Measurements from ENCODE around the gene STUB1. TPM values are rescaled to one million over a fixed set of nuclear protein-coding genes. Genes with fewer than 3 reads are reported as not detected.

STUB1 gene
- 100 to 1,000 TPM in 3 of 4 donors, 10 to 100 TPM in 1; 51.9 to 190 (median 134) TPM for total RNA-seq

DNA sequence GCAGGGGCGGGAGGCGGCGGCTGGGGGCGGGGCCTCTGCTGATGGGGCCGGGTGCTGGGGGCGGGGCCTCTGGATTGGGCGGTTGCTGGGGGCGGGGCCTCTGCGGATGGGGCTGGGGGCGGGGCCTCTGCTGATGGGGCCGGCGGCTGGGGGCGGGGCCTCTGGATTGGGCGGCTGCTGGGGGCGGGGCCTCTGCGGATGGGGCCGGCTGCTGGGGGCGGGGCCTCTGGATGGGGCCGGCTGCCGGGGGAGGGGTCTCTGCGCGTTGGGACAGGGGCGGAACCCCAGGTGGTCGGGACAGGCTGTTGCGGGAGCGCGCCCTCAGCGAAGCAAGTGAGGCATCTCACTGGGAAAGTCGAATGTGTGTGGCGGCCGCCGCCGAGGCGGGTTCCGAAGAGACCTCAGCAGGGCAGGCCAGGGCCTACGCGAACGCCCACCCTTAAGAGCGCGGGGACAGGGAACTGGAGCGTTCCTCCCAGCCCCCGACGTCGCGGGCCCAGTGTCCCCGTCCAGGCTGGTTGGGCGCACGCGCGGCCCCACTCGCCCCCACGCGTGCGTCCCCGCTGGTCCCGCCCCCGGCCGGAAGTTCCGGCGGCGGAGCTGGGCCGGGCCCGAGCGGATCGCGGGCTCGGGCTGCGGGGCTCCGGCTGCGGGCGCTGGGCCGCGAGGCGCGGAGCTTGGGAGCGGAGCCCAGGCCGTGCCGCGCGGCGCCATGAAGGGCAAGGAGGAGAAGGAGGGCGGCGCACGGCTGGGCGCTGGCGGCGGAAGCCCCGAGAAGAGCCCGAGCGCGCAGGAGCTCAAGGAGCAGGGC is at the start of gene STUB1:
Gene STUB1 (plus strand): TSS at position 597 of the 811 bp plus-strand sequence. CDS start 116 bp downstream, at position 713.
- peaks cover 44 to 81% (median 65%) of the 10 kb centered on the region in 4 donors for H3K4me1 ChIP-seq
- H3K4me3 ChIP-seq: peak within 1 kb of the TSS; percentile 69 to 86 (median 79)
- peak; percentile 92 for DNase-seq
- H3K27me3 ChIP-seq: no peaks in the 10 kb centered on the region
- 0% methylated on average over 54 of the region's 91 CpGs; no CpG with 5 or more reads in 1 of the 2 donors for WGBS, 2 donors (ENCODE audit: low coverage in 1 of 2)
- peaks cover 0 to 9% (median 0%) of the 10 kb centered on the region in 4 donors for H3K36me3 ChIP-seq
- in situ Hi-C loops (cut with MboI; ENCODE audit: low pct_ligation_motif_present in 1 of 4, low pct_unique_long_range_greater_than_20kb in 1 of 4, low sequenced_read_pairs in 3 of 4): no loop called here
- intact Hi-C loops (cut with DNase I; ENCODE audit: low total_unique reads): no loop called here
- peak in 2 of 3 donors; percentile 59 to 74 for TF ChIP-seq POLR2AphosphoS5 (IDR thresholded peaks at IDR 0.05)
- no peak for TF ChIP-seq EP300 (IDR thresholded peaks at IDR 0.05; ENCODE audit: low read depth)
- TF ChIP-seq POLR2A (IDR thresholded peaks at IDR 0.05): peak; percentile 44
- H3K9me3 ChIP-seq: no peaks in the 10 kb centered on the region
- H3K27ac ChIP-seq: peak within 1 kb of the TSS; percentile 91 to 96 (median 95)

DNA sequence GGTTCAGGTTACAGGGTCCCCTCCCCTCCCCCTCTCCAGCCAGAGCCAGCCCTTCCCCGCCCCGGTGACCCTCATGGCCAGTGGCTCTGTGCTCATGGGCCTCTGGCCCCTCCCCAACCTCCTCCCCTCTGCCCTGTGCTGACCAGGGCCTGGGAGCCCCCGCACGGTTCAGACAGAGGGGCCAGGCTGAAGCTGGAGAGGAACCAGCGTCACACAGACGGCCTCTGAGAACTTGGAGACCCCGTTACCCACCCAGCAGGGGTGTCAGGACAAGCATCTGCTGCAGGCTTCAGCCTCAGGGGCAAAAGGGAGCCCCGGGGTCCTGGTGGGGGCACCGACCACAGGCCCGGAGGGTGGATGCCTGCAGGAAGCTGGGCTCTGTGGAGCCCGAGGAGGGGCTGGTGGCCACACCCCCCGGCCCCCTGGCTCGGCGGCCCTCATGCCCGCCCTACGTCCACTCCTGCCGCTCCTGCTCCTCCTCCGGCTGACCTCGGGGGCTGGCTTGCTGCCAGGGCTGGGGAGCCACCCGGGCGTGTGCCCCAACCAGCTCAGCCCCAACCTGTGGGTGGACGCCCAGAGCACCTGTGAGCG is 49.3 kb upstream of the STUB1 start, which contains the start of gene WFIKKN1:
Gene WFIKKN1 (plus strand): TSS at position 171 of the 591 bp plus-strand sequence. CDS start 269 bp downstream, at position 440.
- Histone ChIP-seq H3K4me3 (no peak within 1 kb of the TSS), H3K9me3 (no peaks in the 10 kb centered on the region), H3K27me3 (no peaks in the 10 kb centered on the region), H3K27ac (no peak within 1 kb of the TSS), H3K4me1 (peaks cover 8 to 24% (median 23%) of the 10 kb centered on the region in 4 donors), H3K36me3 (no peaks in the 10 kb centered on the region)
- no peak for DNase-seq
- TF ChIP-seq, protein P1, sequence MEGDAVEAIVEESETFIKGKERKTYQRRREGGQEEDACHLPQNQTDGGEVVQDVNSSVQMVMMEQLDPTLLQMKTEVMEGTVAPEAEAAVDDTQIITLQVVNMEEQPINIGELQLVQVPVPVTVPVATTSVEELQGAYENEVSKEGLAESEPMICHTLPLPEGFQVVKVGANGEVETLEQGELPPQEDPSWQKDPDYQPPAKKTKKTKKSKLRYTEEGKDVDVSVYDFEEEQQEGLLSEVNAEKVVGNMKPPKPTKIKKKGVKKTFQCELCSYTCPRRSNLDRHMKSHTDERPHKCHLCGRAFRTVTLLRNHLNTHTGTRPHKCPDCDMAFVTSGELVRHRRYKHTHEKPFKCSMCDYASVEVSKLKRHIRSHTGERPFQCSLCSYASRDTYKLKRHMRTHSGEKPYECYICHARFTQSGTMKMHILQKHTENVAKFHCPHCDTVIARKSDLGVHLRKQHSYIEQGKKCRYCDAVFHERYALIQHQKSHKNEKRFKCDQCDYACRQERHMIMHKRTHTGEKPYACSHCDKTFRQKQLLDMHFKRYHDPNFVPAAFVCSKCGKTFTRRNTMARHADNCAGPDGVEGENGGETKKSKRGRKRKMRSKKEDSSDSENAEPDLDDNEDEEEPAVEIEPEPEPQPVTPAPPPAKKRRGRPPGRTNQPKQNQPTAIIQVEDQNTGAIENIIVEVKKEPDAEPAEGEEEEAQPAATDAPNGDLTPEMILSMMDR (IDR thresholded peaks at IDR 0.05): no peak
- peak in 1 of 3 donors; percentile 12 for TF ChIP-seq POLR2AphosphoS5 (IDR thresholded peaks at IDR 0.05)
- WGBS, 2 donors (ENCODE audit: low coverage in 1 of 2): 9% methylated on average over 13 of the region's 23 CpGs; no CpG with 5 or more reads in 1 of the 2 donors
- intact Hi-C loops (cut with DNase I; ENCODE audit: low total_unique reads): loop anchor here (2.0 kb wide), 1 partner anchor 36 kb away; no protein-coding TSS in a partner anchor
- in situ Hi-C loops (cut with MboI; ENCODE audit: low pct_ligation_motif_present in 1 of 4, low pct_unique_long_range_greater_than_20kb in 1 of 4, low sequenced_read_pairs in 3 of 4): no loop called here

DNA sequence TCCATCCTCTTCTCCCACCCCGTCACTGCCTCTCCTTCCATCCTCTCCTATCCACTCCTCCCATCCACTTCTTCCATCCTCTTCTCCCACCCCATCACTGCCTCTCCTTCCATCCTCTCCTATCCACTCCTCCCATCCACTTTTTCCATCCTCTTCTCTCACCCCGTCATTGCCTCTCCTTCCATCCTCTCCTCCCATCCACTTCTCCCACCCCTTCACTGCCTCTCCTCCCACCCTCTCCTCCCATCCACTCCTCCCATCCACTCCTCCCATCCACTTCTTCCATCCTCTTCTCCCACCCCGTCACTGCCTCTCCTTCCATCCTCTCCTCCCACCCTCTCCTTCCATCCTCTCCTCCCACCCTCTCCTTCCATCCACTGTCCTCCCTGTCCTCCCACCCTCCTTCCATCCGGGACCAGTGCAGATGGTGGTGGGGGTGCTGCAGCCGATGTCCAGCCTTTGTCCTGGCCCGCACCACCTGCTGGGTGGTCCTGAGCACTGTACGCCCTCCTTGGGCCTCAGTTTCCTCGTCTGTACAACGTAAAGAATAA is 48.3 kb upstream of the STUB1 start:
- WGBS, 2 donors (ENCODE audit: low coverage in 1 of 2): 27 to 58% methylated on average over 2 to 8 of the region's 9 CpGs

DNA sequence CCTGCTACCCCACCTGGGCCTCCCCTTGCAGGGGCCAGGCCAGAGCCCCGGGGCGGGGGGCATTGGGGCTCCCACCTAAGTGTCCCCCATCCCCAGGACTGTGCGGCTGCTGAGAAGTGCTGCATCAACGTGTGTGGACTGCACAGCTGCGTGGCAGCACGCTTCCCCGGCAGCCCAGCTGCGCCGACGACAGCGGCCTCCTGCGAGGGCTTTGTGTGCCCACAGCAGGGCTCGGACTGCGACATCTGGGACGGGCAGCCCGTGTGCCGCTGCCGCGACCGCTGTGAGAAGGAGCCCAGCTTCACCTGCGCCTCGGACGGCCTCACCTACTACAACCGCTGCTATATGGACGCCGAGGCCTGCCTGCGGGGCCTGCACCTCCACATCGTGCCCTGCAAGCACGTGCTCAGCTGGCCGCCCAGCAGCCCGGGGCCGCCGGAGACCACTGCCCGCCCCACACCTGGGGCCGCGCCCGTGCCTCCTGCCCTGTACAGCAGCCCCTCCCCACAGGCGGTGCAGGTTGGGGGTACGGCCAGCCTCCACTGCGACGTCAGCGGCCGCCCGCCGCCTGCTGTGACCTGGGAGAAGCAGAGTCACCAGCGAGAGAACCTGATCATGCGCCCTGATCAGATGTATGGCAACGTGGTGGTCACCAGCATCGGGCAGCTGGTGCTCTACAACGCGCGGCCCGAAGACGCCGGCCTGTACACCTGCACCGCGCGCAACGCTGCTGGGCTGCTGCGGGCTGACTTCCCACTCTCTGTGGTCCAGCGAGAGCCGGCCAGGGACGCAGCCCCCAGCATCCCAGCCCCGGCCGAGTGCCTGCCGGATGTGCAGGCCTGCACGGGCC is 47.5 kb upstream of the STUB1 start:
- no peak for DNase-seq
- in situ Hi-C loops (cut with MboI; ENCODE audit: low pct_ligation_motif_present in 1 of 4, low pct_unique_long_range_greater_than_20kb in 1 of 4, low sequenced_read_pairs in 3 of 4): no loop called here
- Histone ChIP-seq H3K27me3 (no peaks in the 10 kb centered on the region), H3K4me1 (peaks cover 8 to 31% (median 28%) of the 10 kb centered on the region in 4 donors), H3K9me3 (no peaks in the 10 kb centered on the region), H3K4me3 (no peak overlapping the region), H3K36me3 (no peaks in the 10 kb centered on the region), H3K27ac (no peak overlapping the region)
- WGBS, 2 donors (ENCODE audit: low coverage in 1 of 2): 95% methylated on average over 59 of the region's 67 CpGs; no CpG with 5 or more reads in 1 of the 2 donors
- intact Hi-C loops (cut with DNase I; ENCODE audit: low total_unique reads): no loop called here
- no peak for TF ChIP-seq POLR2A (IDR thresholded peaks at IDR 0.05)
- TF ChIP-seq POLR2AphosphoS5 (IDR thresholded peaks at IDR 0.05): no peak
- no peak for TF ChIP-seq EP300 (IDR thresholded peaks at IDR 0.05; ENCODE audit: low read depth)
- TF ChIP-seq, protein P1 (IDR thresholded peaks at IDR 0.05): no peak

More for the DNA sequence above, 48.3 kb upstream of the STUB1 start:
- TF ChIP-seq, protein P1 (IDR thresholded peaks at IDR 0.05): no peak
- no peak for TF ChIP-seq EP300 (IDR thresholded peaks at IDR 0.05; ENCODE audit: low read depth)
- no peak for TF ChIP-seq POLR2AphosphoS5 (IDR thresholded peaks at IDR 0.05)
- no peak for TF ChIP-seq POLR2A (IDR thresholded peaks at IDR 0.05)
- DNase-seq: no peak
- Histone ChIP-seq H3K4me1 (peaks cover 8 to 24% (median 23%) of the 10 kb centered on the region in 4 donors), H3K36me3 (no peaks in the 10 kb centered on the region), H3K27me3 (no peaks in the 10 kb centered on the region), H3K27ac (no peak overlapping the region), H3K9me3 (no peaks in the 10 kb centered on the region), H3K4me3 (no peak overlapping the region)
- intact Hi-C loops (cut with DNase I; ENCODE audit: low total_unique reads) (loop anchor here (2.0 kb wide), 1 partner anchor 37 kb away; no protein-coding TSS in a partner anchor), in situ Hi-C loops (cut with MboI; ENCODE audit: low pct_ligation_motif_present in 1 of 4, low pct_unique_long_range_greater_than_20kb in 1 of 4, low sequenced_read_pairs in 3 of 4) (no loop called here)

Data from transverse colon (tissue), 4 donors.